Hematopoietic multipotent progenitor cell treated with erythropoietin and hydrocortisone succinate and interleukin-3 and kit ligand, for 6 days (in vitro differentiated cells): Measurements from ENCODE around the gene PLA2G4E.
A peak's percentile ranks its signal among the peaks of the same experiment; 100 is the strongest.

ENCODE experiments used
- DNase-seq: peaks from one replicate; pipeline ENCODE4 v3.0.0-alpha.2; 2015

PLA2G4E gene

DNA sequence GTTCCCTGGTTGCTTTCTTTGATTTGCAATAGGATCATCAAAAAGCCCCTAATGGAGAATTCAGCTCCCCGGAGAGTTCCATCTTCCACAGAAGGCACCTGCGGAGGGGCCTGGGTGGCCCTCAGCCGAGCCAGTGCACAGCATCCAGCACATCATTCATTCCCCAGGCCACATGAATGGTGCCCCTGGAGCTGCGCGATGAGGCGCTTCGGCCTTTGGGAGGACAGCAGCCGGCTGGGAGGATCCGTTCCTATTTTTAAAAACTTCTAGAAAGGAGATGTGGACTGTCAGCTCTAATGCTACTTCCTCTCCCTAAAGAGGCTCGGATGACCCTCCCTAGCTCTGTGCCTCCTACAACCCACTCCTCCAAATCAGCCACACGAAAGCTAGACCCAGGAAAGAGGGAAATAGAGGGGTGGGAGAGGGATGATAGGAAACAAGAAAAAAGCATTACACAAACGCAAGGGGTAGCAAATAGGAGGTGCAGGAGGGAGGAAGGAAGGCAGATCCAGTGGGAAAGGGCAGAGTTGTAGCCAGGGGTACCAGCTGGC, 68.8 kb downstream of the PLA2G4E start:
- no peak for DNase-seq

DNA sequence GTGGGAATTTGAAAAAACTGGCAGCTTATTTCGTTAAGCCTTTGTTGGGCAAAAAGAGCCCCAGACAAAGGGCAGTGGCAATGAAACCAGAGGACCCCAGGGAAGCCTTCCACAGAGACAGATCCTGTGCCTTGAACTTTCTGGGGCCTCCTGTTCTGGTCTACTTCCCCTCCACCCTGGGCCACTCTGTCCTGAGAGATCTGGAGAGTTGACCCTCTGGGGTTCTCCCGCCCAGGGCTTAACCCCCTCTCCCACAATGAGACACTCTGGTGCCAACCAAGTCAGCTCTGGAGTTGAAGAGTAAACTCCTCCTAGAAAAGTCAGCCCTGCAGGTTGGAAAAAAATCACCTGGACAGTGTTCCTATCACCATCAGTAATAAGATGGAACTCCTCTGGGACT, 69.3 kb downstream of the PLA2G4E start:
- DNase-seq = no peak

DNA sequence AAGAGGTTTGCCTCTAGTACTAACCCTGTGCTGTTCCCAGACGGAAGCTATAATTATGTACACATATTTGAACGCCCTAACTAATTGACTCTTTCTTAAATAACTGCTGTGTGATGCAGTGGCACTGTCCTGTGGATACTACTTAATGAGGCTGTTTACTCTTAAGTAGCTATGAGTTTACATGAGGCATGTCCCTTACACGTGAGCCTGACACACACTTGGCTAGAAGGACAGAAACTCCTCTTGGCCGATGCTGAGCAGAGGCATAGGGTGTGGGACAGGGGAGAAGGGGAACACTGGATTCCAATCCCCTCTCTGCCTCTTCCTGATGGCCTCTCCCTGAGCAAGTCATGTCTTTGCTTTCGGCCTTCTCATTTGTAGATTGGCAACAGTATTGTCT, 70.4 kb downstream of the PLA2G4E start:
- no peak for DNase-seq

DNA sequence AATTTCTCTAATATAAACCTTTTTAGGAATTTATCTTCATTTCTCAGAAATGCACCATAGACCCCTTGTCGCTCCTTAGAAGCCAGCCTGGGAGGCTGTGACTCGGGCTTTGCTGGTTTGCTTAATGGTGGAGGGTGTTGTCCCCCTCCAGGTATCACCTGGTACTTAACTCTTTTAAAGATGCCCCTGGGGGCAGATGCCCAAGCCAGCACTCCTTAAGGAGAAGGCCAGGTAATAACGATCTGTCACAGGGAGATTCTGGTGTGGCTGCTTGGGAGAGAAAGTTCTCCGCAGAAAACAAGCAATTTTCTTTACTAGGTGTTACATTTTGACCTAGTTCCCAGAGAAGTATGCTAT, 70.7 kb downstream of the PLA2G4E start:
- no peak for DNase-seq

DNA sequence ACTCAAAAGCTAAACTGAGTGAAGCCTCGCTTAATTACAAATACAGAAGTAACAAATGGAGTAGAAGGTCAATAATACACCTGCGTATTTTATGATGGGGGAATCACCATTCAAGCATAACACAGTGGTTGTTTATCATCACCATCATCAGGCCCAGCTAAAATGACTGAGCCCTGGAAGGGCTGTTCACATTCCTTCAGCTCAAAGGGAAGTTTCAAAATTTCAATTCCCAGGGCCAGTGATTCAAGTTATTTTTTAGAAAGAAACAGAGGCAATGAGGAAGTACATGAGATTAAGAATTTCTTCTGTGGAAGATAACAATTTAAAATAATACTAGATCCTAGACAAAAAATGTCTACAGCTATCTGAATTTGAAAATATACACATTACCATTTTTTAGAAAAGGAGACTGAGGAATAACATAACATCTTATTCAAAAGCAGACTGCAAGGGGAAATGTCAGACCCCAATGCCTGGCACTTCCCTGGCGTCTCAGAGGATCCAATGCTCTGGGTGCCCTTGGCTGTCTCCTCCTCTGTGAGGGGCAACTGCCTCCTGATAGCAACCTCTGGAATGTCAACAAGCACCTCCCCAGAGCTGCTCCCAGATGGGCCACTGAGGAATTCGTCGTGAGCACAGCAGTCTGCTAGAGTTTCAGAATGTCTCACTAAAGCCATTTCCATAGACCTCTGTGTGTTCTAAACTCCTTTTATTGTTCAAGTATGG, 71.3 kb downstream of the PLA2G4E start:
- DNase-seq = no peak

DNA sequence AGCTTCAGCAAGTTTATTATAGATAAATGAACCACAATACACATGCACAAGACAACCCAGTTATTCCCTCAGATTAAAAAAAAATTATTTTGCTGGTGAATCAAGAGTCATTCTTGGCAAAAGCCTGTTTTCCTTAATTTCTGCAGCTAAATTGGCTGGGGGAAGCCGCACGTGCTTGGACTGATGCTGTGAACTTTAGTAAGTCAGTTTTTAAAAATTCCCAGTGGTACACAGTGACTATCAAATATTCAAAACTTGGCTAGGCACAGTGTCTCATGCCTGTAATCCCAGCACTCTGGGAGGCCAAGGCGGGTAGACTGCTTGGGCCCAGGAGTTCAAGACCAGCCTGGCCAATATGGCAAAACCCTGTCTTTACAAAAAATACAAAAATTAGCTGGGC, 72.4 kb downstream of the PLA2G4E start:
- no peak for DNase-seq

DNA sequence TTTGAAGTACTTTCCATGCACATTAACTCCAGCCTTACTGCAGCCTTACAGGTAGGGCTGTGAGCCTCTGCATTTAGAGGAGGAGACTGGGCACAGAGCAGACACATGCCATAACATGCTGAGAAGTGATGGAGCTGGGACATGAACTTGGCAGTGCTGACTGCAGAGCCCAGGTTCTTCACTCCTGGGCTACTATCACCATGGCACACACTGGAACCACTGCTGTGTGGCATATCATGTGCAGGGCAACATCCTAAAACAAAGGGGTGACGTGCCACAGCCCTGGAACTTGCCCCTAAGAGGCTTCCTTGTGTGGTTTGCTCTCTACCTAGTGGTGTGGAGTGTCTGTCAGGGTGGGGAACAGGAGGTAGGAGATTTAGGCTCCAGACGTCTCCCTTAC, 73.9 kb downstream of the PLA2G4E start:
- DNase-seq = no peak

DNA sequence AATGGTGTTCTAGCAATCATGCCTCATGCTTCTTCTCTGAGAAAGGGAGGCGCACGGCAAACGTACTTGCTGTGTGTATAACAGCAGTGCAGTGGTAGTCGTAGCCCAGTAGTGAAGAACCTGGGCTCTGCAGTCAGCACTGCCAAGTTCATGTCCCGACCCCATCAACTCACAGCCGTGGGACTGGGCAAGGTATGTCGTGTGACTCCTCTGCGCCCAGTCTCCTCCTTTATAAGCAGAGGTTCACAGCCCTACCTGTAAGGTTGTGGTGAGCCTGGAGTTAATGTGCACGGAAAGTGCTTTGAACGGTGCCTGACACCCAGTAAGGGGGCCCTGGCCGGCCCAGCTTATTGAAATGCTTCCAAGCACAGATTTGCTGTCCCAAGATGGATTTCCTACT, 75.1 kb downstream of the PLA2G4E start:
- DNase-seq = no peak

DNA sequence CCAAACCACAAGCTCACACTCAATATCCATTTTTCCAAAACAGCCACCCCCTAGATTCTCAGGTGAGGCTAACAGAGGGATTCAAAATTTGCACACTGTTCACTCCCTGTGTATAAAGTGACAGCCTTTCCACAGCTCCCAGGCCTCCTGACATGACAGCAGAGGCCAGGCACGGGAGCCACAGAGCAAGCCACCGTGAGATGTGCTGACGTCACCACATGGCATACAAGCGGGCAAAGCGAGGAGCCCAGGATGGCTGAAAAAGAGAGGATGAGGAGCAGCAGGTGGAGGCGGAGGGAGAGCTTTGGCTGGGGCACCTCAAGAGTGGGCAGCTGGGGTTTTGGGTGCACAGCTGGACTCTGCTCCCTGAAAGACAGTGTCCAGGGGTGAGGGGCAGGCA, 75.6 kb downstream of the PLA2G4E start:
- DNase-seq = no peak

DNA sequence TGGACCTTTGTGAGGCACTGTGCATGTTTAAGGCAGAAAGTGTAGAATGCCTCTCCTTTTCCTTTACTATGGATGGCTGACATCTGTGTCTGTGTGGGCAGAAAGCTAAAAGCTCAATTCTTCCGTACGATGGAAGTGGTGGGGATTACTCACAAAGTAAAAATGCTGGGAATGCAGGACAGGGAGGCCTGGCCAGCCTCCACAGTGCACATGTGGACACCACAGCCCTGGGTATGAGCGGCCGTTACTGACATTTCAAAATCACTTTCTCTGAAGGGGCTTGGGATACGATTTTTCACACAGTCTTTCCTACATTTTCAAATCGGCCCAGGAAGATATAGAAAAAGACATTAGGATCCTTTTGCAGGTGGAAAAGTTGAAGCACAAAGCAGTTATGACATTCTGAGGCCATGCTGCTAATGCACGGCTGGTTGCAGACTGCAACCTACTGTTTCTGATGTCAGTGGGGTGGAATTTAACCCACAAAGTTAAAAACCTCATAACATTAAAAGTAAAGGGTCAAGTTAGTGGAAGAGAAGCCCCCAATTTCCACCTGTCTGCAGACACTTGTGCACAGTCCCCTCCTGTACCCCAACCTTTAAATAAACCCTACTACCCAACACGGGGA, 76.4 kb downstream of the PLA2G4E start:
- DNase-seq = no peak

DNA sequence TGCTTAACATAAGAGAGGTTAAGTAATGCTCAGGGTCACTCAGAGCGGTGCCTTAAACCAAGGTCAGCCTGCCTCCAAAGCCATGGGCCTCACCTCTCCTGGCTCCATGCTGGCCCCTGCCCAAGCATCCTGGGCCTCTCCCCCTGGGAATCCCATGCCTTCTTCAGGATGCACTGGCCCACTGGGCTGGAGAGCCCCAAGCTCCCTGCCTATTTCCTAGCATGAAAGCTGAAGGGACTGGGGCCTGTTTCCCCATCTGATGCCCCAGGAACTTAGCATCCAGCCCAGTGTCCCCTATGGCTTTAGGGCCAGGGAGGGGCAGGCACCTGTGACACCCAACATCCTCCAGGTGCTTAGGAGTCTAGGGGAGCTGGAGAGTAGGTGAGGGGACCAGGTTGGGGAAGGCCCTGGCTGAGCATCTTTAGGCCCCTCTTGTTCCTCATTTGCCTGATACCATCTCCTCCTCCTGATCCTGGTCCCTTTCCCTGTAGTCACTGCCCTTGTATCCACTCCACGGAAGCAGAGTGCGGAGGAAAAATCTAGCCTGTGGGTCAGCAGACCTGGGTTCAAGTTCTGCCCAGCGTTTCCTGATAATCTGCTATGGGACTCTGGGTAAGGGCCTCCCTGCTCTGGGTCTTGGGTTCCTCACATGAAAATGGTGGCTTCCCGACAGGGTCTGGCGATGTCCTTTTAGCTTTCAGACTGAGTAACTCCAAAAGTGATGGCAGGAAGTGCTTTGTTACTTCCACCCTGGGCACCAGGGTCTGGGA, 77.1 kb downstream of the PLA2G4E start:
- no peak for DNase-seq

DNA sequence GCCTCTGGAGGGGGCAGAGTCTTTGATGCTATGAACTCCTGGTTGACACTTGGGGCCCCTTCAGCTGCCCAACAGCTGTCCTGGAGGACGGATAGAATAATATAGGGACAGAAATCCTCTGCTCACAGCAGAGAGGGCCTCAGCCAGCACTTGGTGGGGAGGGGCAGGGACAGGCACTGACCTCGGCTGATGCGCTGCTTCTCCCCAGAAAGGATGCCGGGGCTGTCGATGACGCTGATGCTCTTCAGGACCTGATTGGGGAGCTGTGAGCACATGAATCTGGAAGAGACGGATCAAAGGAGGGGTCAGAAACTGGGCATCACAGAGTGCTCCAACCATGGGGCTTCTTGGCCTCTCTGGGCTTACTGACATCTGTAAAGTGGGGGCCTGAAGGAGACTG, 78.0 kb downstream of the PLA2G4E start:
- no peak for DNase-seq

DNA sequence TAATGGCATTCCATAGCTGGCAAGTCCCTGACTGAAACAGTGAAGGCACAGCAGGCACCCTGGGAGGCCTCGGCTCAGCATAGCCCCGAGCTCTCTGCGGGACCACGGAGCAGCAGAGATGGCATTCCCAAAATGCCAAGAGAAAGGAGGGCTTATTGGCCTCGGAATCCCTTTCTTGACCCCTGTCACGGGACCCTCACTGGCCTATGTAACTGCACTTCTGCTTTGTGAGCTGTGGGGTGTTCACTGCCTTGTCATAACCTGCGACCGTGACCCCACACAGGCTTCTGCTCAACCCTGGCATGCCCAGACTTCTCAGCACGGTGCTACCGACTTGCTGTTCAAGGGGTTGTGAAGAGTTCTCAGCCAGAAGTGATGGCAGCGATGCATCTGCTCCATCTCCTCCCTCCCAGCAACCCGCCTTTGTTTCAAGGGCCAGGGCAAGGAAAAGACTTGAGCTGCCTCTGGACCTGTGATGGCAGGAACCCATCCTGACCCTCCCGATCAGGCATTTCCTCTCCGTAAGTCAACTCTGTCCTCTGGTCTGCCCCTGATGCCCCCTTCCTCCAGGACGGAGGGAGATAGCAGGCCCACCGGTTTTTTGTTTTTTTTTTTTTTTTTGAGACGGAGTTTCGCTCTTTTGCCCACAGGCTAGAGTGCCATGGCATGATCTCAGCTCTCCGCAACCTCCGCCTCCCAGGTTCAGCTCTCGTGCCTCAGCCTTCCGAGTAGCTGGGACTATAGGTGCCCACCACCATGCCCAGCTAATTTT, 79.0 kb downstream of the PLA2G4E start:
- DNase-seq = no peak

DNA sequence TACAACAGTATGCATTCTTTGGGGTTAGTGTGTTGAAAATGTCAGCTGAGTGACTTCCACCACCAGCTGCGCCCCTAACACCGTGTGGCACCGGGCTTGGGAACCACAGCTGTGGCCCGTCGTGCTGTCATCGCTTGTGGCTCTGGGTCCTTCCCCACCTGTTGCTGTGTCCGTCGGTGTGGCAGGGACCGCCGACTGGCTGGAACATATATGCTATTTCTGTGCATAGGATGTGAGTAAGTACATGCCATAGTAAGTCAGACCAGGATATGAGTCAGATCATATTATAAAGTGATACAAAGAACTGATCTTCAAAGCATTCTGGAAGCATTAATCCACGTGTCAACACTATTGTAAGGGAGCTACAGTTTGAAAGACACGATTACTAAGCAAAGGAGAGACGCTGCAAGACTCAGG, 80.4 kb downstream of the PLA2G4E start:
- no peak for DNase-seq

DNA sequence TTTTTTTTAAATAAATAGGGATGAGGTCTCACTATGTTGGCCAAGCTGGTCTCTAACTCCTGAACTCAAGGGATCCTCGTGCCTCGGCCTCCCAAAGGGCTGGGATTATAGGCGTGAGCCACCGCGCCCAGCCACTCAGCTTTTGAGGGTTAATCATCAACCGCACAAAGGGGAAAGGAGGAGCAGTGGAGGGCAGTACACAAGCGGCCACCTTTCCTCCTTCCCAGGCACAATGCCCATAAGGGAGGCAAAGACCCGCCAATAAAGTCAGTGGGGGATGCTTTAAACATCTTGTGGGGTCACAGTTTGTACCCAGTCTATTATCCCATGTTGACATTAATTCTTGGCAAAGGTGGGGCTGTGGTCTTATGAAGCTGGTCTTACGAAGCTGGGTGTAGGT, 80.9 kb downstream of the PLA2G4E start:
- no peak for DNase-seq

DNA sequence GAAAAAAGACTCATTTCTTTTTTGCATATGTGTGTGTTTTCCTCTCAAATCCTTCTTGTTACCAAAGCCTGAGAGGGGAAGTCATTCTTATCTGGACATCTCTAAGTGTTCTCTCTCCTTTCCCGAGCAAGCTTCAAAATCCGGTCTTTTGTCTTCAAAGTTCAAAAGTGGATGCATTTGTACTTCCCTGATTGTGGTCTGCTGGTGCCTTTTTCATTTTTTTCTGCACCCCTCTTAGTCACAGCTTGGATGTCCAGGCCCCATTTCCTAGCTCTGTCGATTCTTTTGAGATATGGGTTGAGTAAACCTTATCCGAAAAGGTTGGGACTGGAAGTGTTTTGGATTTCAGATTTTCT, 83.3 kb downstream of the PLA2G4E start:
- no peak for DNase-seq

DNA sequence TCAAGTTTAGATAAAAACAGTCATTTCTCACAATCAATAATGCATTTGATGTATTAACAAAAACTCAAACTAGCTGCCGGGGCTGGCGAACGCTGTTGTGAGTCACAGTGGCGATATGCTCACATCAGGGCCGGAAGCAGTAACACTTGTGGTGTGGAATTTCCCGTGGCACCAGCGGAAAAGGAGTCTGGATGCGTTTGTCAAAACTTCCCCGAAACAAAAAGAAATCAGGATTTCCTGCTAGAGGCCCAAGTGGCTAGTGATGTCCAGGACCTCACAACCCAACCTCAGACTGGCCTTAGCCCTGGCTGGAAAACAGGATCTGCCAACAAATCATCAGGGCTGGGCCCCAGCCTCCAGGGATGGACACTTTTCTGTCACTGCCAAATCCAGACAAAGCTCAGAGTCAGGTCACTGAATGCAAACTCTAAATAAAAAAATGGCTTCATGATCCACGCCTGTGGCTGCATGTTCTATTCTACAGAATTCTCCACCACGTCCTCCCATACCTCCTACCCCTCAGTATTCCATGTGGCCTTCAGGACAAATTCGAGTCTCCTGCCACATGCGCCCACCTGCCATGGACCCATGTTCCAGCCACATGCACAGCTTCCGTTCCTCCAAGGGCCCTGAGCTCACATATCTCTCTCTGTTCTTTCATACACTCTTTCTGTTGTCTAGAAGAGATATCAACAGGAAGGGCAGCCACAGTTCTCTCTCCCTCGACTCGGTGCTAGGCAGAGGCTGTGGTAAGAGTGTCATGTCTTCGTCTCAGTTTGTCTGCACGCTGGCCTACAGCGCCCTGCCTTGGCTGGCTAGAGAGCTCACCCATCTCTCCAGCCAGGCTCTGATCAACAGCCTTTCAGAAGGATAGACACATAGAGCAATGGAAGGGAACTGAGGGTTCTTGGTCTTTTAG, 83.9 kb downstream of the PLA2G4E start:
- DNase-seq = peak; percentile 58

DNA sequence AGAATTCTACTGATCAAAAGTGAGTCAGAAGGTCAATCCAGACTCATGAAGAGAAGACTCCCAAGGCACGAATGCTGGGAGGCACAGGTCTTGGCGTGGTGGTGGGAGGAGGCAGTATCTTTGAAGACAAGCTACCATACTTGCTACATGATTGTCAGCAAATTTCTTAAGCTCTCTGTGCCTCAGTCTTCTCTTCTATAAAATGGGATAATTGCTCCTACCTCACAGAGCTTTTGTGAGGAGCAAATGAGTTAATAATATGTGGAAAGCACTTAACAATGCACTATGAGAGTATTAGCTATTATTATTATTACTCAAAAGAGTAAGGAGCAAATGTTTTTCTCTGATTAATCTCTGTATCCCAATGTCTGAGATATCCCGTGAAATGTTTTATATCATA, 84.7 kb downstream of the PLA2G4E start:
- no peak for DNase-seq

DNA sequence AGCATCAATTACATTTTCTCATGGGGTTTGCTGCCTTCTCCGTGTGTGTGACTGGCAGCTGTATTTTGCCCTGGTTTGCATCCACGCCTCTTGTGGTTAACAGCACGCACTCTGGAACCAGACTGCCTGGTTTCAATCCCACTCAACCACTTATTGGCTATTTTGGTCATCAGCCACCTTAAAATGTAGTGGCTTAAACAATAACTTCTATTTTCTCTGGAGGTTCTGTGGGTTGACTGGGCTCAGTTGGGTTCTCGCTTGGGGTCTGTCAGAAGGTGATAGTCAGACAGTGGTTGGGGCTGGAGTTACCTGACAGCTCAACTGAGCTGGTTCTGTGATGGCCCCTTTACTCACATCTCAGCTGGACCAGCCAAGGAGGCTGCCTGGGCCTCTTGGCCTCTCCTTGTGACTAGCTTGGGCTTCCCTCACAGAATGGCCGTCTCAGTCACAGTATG, 85.2 kb downstream of the PLA2G4E start:
- no peak for DNase-seq

DNA sequence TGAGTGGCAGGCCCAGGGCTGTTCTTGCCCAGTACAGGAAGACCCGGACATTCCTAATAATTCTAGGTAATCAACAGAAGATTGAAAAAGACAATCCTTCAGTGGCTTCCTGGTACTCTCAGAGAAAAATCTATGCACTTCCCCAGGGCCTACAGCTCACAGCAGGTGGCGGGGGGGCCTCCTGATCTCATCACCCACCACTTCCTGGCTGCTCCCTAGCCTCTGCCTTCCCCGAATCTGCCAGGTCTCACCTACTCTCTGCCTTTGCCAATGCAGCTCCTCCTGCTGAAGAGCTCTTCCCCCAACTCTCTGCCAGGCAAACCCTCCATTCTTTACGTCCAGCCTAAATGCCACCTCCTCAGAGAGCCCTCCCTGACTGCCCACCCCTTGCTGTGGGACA, 86.0 kb downstream of the PLA2G4E start:
- peak; percentile 24 for DNase-seq

DNA sequence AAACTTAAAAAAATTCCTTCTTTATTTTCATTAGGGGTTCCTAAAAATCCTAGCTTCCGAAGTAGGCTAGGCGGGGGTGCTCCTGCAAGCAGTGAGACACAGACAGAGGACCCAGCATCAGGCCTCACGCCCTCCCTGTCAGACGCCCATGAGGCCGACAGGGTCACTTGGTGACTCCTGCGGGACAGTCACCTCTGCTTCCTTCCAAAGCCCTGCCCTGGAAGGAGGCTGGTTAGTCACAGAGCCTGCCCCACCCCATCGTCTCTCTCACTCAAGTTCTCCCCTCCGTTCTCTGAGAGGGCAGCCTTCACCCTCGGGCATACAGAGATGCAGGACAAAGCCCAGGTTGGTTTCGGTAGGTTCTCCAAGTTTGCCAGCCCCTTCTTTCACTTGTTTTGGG, 87.1 kb downstream of the PLA2G4E start:
- DNase-seq = no peak

DNA sequence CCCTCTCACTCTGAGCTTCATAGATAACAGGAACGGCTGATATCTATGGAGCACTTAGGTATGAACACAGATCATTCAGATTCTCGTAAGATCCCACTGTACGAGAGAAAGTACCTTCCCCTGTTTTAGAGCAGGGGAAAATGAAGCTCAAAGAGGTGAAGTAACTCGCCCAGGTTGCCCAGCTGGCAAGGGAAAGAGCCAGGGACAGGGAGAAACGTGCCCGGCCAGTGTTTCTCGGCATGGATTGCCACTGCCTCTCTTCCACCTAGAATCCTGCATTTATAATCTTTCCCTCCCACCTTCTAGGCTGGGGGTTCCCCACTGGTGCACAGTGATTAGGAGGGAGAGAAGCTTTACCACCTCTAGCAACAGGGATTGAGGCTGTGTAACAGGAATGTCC, 87.5 kb downstream of the PLA2G4E start:
- DNase-seq = no peak
